Right hindlimb (tissue), 1 donor: Measurements from ENCODE around the gene LRP1B.

Source experiments
- DNase-seq: peaks from one replicate; pipeline ENCODE4 v3.0.0-alpha.2; 2018

LRP1B gene

DNA sequence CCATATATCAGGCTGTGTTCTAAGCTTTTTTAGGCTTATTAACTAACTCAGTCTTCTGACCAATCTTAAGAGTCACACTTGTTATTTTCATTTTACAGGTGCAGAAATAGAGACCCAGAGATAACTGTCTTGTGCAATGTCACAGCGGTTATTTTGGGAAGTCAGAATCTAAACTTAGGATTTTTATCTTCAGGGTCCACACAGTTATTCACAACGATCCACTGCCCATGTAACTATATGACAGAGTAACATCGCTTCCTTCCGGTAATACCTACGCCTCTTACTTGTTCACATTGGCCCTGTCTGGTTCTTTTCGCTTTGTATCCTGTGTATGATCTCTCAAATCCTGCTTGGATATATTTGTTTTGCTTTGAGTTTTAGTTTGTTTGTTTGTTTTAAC, 631.7 kb downstream of the LRP1B start:
- DNase-seq: no peak

GRCh38 chr2:141498561-141498960, 632.3 kb downstream of the LRP1B start:
- DNase-seq: no peak

GRCh38 chr2:141497272-141497671, 633.5 kb downstream of the LRP1B start:
- no peak for DNase-seq

DNA sequence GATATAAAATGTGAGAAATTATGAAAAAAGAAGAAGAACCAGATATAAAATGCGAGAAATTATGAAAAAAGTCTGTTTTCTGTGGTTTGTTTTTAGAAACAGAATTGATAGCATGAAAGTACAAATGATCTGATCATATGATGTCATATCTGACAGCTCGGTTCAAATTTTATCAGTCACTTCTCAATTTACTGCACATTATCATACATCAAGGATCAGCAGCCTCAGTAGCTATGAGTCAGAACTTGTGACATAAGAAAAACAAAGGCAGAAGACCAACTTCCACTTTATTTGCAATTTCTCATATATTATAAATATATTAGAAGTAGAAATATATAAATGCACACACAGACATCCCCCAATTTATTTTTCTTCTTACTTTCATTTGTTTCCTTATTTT, 634.0 kb downstream of the LRP1B start:
- DNase-seq: no peak

GRCh38 chr2:141493936-141494335, 636.9 kb downstream of the LRP1B start:
- no peak for DNase-seq

- DNase-seq: no peak
These were observed 638.0 kb downstream of the LRP1B start for GRCh38 chr2:141492816-141493215.

DNA sequence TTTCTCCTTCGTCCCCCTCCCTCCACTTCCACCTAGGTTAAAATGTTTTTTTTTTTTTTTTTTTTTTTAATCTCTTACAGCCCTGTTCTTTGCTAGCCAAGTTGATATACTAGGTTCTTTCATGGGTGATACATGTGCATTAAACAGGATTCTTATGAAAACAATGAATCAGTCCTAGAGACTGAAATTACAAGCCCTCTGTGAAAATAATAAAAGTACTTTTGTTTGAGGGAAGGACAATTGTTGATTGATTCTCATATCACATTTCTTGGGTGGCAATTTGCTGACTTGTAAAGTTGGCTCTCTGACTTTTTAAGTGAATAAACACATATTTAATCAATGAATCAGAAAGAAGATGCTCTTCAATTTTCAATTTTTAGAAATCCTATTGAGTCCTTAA, 639.9 kb downstream of the LRP1B start:
- DNase-seq: no peak

GRCh38 chr2:141482697-141483096, 648.1 kb downstream of the LRP1B start:
- DNase-seq: no peak

GRCh38 chr2:141475801-141476200, 655.0 kb downstream of the LRP1B start:
- no peak for DNase-seq

GRCh38 chr2:141468761-141469160, 662.1 kb downstream of the LRP1B start:
- no peak for DNase-seq

GRCh38 chr2:141467331-141467730, 663.5 kb downstream of the LRP1B start:
- no peak for DNase-seq

DNA sequence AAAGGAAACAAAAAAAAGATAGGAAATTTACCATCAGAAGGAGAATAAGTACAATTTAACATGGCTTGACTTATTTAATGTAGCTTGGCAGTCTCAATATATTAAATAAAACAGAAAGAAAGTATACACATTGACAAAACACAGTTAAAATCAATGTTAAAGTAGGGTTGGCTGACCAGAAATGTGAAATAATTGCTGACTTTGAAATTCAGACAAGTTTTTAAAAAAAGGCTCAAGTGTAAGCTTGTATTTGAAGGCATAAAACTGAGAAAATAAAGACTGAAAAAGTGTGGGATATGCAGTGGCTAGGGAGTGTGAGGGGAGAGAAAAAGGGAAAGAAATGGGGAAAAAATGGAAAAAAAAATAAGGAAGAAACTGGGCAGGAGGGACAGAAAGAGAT, 665.8 kb downstream of the LRP1B start:
- DNase-seq: no peak

DNA sequence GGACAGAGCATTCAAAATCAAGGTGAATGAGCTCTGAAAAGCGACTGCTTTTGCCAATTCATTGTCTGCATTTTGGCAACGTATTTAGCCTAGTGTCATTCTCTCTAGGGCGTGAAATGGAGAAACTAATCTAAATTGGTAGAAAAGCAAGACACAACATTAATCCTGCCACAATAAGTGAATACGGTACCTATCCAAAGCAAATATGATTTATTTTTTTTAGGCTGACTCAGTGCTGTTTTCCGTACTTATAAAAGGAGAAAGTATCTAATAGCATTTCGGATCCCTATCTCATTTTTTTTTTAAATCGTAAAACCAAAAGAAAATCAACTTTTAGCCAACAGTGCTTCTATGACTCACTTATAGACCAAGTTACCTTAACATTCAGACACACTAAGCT, 672.5 kb downstream of the LRP1B start:
- DNase-seq: no peak

- DNase-seq: no peak
These were observed 674.9 kb downstream of the LRP1B start for GRCh38 chr2:141455877-141456276.

DNA sequence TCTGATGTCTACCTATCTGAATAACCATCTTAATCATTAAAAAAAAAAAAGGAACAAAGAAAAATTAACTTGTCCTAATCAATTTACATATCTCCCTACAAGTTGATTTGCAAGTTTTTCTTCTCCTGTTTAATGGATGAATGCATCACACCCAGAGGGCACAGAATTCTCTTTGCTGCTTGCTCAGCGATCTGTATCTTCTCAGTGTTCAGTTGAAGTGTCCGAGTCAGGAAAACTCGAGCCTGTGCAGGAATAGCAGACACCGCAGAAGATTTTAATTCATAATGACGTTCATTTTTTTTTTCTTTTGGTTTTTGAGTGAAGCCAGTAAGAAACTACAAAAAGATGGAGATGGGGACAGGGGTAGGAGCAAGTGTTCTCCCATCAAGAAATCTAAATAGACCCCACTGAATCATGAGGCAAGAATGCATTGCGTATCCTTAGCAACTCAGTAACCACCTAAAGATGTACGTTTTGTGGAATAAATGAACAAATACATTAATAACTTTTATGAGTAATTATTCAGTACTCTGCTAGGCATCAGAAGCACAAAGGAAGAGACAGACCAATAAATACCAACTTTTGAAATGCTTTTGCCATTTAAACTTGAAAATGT, 675.5 kb downstream of the LRP1B start:
- no peak for DNase-seq

DNA sequence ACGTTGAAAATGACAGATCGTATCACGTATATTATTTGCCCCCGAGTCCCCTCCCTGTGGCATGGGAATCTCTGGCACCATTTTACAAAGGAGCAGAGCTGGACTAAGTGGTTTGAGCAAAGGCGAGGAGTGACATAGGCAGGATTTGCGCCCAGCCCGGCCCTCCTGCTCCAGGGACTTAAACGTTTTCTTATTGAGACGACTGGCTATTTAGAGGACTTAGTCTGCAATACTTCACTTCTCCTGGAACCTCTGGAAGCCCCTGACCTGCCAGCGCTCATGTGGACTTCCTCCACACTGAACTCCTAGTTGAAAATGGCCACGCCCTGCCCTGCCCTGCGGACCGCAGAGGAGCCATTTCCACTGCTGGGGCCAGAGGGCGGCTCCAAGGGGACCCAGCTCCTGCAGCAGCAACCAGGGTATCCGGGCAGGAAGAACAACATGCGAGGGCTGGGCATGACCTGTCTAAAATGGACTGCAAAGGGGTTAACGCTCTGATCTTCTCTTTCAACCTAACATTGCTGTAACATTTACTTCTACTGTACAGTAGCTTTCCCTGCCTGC, 690.7 kb downstream of the LRP1B start:
- no peak for DNase-seq

DNA sequence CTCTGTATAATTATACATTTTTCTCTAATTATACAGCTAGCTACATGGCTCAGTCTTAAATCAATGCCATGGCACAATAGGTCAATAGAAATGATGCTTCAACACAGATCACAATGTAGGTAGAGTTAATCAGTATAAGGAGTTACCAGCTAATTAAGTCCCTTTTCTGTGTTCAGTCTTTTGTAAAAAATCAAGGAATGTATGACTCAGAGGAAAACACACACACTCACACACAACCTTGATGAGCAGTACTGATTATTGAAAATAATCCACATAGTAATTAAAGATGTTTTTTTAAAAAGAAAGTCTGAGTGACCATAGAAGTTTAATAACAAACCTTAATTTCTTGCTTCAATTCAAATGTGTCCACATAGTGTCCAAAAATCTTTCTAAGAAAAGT, 691.3 kb downstream of the LRP1B start:
- DNase-seq: no peak

- DNase-seq: no peak
These were observed 692.3 kb downstream of the LRP1B start for GRCh38 chr2:141438536-141438935.

DNA sequence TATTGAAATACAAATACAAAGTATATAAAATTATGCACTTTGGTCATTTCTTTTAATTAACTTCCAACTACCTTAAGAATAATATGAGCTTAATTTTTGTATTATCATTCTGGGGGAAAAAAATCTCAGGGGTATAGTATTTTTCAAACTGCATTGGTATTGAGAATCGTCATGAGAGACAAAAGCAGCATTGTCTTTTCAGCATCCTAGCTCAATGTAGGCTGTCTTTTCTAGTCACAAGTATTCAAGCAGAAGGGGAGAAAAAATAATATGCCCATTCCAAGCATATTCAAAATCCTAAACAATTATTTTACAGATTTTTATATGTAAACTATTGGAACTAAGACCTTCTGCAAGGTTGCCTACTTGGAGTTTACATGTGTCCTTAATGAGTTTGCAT, 693.3 kb downstream of the LRP1B start:
- DNase-seq: no peak

DNA sequence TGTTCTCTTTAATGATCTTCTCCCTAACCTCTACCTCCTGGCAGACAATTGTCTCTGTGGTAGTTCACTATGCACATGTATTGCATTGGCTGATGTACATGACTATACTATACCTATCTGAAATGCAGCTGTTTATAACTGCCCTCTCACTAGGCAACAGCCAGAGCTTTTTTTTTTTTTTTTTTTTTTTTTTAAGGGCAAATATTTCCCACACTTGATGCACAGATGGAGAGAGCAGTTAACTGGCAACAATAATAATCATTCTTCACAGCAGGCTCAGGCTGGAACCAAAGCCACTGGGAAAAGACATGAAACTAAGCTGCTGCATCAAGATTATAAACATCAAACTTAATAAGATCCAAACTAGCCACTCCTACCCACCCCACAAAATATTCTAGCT, 707.7 kb downstream of the LRP1B start:
- no peak for DNase-seq

DNA sequence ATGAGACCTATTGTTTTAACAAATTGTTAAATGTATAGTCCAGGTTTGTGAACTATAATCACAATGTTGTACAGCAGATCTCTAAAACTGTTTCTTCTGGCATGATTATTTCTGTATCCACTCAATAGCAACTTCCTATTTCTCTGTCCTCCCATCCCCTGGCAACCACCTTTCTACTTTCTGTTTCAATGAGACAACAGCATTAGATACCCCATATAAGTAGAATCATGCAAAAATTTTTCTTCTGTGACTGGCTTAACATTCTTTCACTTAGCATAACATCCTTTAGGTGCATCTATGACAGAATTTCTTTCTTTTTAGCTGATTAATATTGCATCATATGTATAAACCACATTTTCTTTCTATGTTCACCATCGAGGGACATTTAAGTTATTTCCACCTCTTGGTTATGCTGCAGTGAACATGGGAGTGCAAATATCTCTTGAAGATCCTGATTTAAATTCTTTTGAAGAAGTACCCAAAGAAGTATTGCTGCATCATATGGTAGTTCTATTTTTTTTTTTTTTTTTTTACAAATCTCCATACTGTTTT, 713.5 kb downstream of the LRP1B start:
- no peak for DNase-seq

DNA sequence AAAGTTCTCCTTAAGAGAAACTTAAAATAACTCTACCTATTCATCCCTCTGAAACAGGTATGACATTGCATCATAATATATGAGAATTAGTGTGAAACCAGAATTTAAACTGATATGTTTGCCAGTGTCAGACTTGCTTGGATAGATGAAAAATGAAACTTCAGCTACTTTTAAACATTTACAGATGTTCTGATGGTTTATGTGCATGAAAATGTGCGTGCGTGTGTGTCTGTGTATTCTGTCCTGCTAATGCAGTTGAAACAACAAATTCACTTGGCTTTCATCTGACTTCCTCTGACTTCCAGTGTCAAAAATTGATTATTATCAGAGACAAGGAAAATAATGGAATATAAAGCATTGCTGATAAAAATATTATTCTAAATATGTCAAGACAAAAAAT, 719.4 kb downstream of the LRP1B start:
- DNase-seq: no peak

- no peak for DNase-seq
These were observed 731.5 kb downstream of the LRP1B start for GRCh38 chr2:141399270-141399669.

DNA sequence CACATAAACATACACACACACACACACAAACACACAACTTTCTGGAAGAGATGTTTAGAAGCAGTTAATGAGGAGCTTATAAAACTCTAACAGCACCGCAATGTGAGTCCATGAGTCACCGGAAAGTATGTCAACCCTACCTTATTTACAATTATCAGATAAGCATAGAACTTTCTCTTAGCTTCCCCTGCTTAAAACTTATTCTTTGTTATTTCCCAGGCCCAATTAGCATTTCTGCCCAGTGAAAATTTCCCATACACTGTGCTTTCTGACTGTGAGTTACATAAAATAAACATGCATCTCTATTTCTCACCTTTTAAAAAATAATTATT, 737.6 kb downstream of the LRP1B start:
- DNase-seq: no peak

DNA sequence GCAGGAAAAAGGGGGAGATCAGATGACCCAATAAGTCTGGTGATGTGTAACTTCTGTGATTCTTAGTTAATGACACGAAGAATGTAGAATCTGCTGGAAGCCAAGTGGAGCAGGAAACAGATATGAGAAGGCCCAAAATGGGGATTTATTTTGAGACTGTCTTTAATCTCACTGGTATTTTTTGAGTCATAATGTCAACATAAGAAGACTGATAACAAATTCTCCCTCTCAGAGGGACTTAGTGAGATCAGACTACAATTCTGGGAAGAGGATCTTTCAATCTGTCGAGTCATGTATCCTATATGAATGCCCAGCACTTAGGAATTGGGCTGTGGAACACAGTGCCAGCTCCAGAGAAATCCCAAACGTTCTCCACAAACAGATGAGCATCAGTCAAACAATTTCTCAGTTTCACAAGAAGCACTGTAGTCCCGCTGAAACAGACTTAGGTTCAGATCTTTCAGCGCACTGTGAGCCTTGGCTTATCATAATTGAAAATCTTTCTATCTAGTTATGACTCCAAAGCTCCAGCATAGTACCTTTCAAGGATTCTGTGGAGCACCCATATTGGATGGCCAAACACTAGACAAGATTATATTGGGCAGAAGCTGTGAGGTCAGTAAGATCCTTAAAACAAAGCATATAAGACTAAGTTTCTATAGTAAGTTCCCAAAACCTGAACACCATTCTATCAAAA, 738.2 kb downstream of the LRP1B start:
- no peak for DNase-seq
